ENCODE results near the gene BRINP2. TPM values are rescaled to one million over a fixed set of nuclear protein-coding genes. Genes with fewer than 3 reads are reported as not detected.

The BRINP2 gene
- total and polyA plus RNA-seq, 2 of the 8 experiments (the other 6 are each of a cell fraction or from before 2014, with no cell fraction given): 0.39 to 0.42 TPM

- TF ChIP-seq, protein P1, sequence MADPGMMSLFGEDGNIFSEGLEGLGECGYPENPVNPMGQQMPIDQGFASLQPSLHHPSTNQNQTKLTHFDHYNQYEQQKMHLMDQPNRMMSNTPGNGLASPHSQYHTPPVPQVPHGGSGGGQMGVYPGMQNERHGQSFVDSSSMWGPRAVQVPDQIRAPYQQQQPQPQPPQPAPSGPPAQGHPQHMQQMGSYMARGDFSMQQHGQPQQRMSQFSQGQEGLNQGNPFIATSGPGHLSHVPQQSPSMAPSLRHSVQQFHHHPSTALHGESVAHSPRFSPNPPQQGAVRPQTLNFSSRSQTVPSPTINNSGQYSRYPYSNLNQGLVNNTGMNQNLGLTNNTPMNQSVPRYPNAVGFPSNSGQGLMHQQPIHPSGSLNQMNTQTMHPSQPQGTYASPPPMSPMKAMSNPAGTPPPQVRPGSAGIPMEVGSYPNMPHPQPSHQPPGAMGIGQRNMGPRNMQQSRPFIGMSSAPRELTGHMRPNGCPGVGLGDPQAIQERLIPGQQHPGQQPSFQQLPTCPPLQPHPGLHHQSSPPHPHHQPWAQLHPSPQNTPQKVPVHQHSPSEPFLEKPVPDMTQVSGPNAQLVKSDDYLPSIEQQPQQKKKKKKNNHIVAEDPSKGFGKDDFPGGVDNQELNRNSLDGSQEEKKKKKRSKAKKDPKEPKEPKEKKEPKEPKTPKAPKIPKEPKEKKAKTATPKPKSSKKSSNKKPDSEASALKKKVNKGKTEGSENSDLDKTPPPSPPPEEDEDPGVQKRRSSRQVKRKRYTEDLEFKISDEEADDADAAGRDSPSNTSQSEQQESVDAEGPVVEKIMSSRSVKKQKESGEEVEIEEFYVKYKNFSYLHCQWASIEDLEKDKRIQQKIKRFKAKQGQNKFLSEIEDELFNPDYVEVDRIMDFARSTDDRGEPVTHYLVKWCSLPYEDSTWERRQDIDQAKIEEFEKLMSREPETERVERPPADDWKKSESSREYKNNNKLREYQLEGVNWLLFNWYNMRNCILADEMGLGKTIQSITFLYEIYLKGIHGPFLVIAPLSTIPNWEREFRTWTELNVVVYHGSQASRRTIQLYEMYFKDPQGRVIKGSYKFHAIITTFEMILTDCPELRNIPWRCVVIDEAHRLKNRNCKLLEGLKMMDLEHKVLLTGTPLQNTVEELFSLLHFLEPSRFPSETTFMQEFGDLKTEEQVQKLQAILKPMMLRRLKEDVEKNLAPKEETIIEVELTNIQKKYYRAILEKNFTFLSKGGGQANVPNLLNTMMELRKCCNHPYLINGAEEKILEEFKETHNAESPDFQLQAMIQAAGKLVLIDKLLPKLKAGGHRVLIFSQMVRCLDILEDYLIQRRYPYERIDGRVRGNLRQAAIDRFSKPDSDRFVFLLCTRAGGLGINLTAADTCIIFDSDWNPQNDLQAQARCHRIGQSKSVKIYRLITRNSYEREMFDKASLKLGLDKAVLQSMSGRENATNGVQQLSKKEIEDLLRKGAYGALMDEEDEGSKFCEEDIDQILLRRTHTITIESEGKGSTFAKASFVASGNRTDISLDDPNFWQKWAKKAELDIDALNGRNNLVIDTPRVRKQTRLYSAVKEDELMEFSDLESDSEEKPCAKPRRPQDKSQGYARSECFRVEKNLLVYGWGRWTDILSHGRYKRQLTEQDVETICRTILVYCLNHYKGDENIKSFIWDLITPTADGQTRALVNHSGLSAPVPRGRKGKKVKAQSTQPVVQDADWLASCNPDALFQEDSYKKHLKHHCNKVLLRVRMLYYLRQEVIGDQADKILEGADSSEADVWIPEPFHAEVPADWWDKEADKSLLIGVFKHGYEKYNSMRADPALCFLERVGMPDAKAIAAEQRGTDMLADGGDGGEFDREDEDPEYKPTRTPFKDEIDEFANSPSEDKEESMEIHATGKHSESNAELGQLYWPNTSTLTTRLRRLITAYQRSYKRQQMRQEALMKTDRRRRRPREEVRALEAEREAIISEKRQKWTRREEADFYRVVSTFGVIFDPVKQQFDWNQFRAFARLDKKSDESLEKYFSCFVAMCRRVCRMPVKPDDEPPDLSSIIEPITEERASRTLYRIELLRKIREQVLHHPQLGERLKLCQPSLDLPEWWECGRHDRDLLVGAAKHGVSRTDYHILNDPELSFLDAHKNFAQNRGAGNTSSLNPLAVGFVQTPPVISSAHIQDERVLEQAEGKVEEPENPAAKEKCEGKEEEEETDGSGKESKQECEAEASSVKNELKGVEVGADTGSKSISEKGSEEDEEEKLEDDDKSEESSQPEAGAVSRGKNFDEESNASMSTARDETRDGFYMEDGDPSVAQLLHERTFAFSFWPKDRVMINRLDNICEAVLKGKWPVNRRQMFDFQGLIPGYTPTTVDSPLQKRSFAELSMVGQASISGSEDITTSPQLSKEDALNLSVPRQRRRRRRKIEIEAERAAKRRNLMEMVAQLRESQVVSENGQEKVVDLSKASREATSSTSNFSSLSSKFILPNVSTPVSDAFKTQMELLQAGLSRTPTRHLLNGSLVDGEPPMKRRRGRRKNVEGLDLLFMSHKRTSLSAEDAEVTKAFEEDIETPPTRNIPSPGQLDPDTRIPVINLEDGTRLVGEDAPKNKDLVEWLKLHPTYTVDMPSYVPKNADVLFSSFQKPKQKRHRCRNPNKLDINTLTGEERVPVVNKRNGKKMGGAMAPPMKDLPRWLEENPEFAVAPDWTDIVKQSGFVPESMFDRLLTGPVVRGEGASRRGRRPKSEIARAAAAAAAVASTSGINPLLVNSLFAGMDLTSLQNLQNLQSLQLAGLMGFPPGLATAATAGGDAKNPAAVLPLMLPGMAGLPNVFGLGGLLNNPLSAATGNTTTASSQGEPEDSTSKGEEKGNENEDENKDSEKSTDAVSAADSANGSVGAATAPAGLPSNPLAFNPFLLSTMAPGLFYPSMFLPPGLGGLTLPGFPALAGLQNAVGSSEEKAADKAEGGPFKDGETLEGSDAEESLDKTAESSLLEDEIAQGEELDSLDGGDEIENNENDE (IDR thresholded peaks at IDR 0.05; ENCODE audit: insufficient replicate concordance, low read length): no peak
Observed at GRCh38 chr1:177206831-177207355, 36.1 kb downstream of the BRINP2 start (continued).

Measured in H1 (cell line).